GM23338 (cell line): ENCODE data around the gene MYCBPAP. TPM values are rescaled to one million over a fixed set of nuclear protein-coding genes. Genes with fewer than 3 reads are reported as not detected.

Experiments used
- ATAC-seq: fragments of 200-7000 bp; cut with Tn5 transposase; 3 replicates; pipeline ENCODE4 v1.9.1; 2020
- DNase-seq: peaks from one replicate; pipeline ENCODE4 v3.0.0-alpha.2; 2015; ENCODE audit warnings: low spot score
- H2AFZ ChIP-seq: fragments of 200-600 bp; sonication (generic); 2 replicates; pipeline ENCODE4 v1.8.0; 2016; ENCODE audit warnings: antibody characterized with exemption, mild to moderate bottlenecking, moderate library complexity
- H3F3A ChIP-seq: fragments of 200-600 bp; sonication (generic); replicated peaks from 2 replicates; pipeline ENCODE4 v1.8.0; 2017; ENCODE audit warnings: antibody characterized with exemption, mixed run types, low read depth
- H3K27ac ChIP-seq: fragments of 200-600 bp; sonication (generic); 2 replicates; pipeline ENCODE4 v1.6.1; 2016; ENCODE audit warnings: low read depth
- H3K27me3 ChIP-seq: fragments of 200-600 bp; sonication (generic); 2 replicates; pipeline ENCODE4 v1.8.0; 2016; ENCODE audit warnings: mild to moderate bottlenecking, mixed run types, moderate library complexity; ENCODE audit not compliant: insufficient read depth
- H3K36me3 ChIP-seq: fragments of 200-600 bp; sonication (generic); 2 replicates; pipeline ENCODE4 v1.8.0; 2016; ENCODE audit warnings: mild to moderate bottlenecking; ENCODE audit not compliant: insufficient read depth
- H3K4me1 ChIP-seq: fragments of 200-600 bp; sonication (generic); 2 replicates; pipeline ENCODE4 v1.8.0; 2016; ENCODE audit warnings: mild to moderate bottlenecking, moderate library complexity; ENCODE audit not compliant: insufficient read depth
- H3K4me2 ChIP-seq: fragments of 200-600 bp; sonication (generic); 2 replicates; pipeline ENCODE4 v1.7.1; 2017; ENCODE audit warnings: mixed run types
- H3K4me3 ChIP-seq: fragments of 200-600 bp; sonication (generic); 2 replicates; pipeline ENCODE4 v1.6.1; 2016; ENCODE audit warnings: mixed run types
- H3K79me2 ChIP-seq: fragments of 200-600 bp; sonication (generic); replicated peaks from 2 replicates; pipeline ENCODE4 v1.8.0; 2017; ENCODE audit warnings: mild to moderate bottlenecking; ENCODE audit not compliant: insufficient read depth
- H3K9me2 ChIP-seq: fragments of 200-600 bp; sonication (generic); 2 replicates; pipeline ENCODE4 v1.8.0; 2017; ENCODE audit not compliant: insufficient read depth
- H4K20me1 ChIP-seq: fragments of 200-600 bp; sonication (generic); replicated peaks from 2 replicates; pipeline ENCODE4 v1.8.0; 2017; ENCODE audit warnings: mild to moderate bottlenecking; ENCODE audit not compliant: insufficient read depth
- H3K27ac Mint-ChIP-seq: 2 replicates; pipeline ENCODE4 v1.8.0; 2020; ENCODE audit warnings: inconsistent platforms, mild to moderate bottlenecking, moderate library complexity, mixed read lengths
- H3K27me3 Mint-ChIP-seq: 3 replicates; pipeline ENCODE4 v1.8.0; 2022; ENCODE audit warnings: low read depth, mild to moderate bottlenecking, moderate library complexity, mixed read lengths, inconsistent platforms; ENCODE audit not compliant: insufficient read depth, poor library complexity
- H3K36me3 Mint-ChIP-seq: 3 replicates; pipeline ENCODE4 v1.8.0; 2021; ENCODE audit warnings: low read depth, mild to moderate bottlenecking, inconsistent platforms, moderate library complexity, mixed read lengths
- H3K4me1 Mint-ChIP-seq: 3 replicates; pipeline ENCODE4 v1.8.0; 2020; ENCODE audit warnings: mild to moderate bottlenecking, inconsistent platforms, mixed read lengths
- H3K4me3 Mint-ChIP-seq: 3 replicates; pipeline ENCODE4 v1.8.0; 2021; ENCODE audit warnings: moderate library complexity, mild to moderate bottlenecking, inconsistent platforms, mixed read lengths
- H3K9me3 Mint-ChIP-seq: 3 replicates; pipeline ENCODE4 v1.8.0; 2020; ENCODE audit warnings: moderate library complexity, mild to moderate bottlenecking, inconsistent platforms, mixed read lengths
- CREB1 ChIP-seq: fragments of 250-450 bp; sonication (Bioruptor Pico); IDR thresholded peaks from 2 replicates; pipeline ENCODE4 v1.5.0; 2020; ENCODE audit warnings: low read depth, mild to moderate bottlenecking, moderate library complexity
- EZH2 ChIP-seq: fragments of 200-600 bp; sonication (generic); IDR thresholded peaks from one replicate; pipeline ENCODE4 v1.8.0; 2017; ENCODE audit warnings: antibody characterized with exemption, mild to moderate bottlenecking, low read depth; ENCODE audit not compliant: unreplicated experiment
- EZH2phosphoT487 ChIP-seq: fragments of 200-600 bp; sonication (generic); IDR thresholded peaks from one replicate; pipeline ENCODE4 v1.8.1; 2018; ENCODE audit warnings: antibody characterized with exemption; ENCODE audit not compliant: unreplicated experiment
- JUNB ChIP-seq: IDR thresholded peaks from one replicate; pipeline ENCODE4 v1.6.1; 2016; ENCODE audit warnings: antibody characterized with exemption; ENCODE audit not compliant: unreplicated experiment
- NANOG ChIP-seq: IDR thresholded peaks from 2 replicates; pipeline ENCODE4 v1.6.1; 2016; ENCODE audit warnings: antibody characterized with exemption, borderline replicate concordance
- POLR2AphosphoS5 ChIP-seq: IDR thresholded peaks from 2 replicates; pipeline ENCODE4 v1.6.1; 2016; ENCODE audit warnings: antibody characterized with exemption, low read depth
- STAT1 ChIP-seq: IDR thresholded peaks from one replicate; pipeline ENCODE4 v1.6.1; 2016; ENCODE audit warnings: antibody characterized with exemption; ENCODE audit not compliant: unreplicated experiment
- ZNF114 ChIP-seq: fragments of 250-450 bp; sonication (Bioruptor Pico); IDR thresholded peaks from 2 replicates; pipeline ENCODE4 v1.5.0; 2020; ENCODE audit warnings: mild to moderate bottlenecking, moderate library complexity
- ZNF331 ChIP-seq: fragments of 250-450 bp; sonication (Bioruptor Pico); IDR thresholded peaks from 2 replicates; pipeline ENCODE4 v1.5.0; 2020; ENCODE audit warnings: low read depth, mild to moderate bottlenecking, moderate library complexity
- polyA plus RNA-seq: library from polyadenylated mRNA; unstranded; fragments of >200 nt; fragmentation: Nextera tagmentation; extraction: Ambion mirVana; gene quantifications from 2 replicates; pipeline ENCODE4 v1.2.1, GENCODE V29; 2016
- total RNA-seq: library from RNA; depleted of rRNA; stranded (reverse); fragments of >200 nt; shearing (Covaris generic); gene quantifications from 2 replicates; pipeline ENCODE4 v1.2.3, GENCODE V29; 2014
- TF ChIP-seq, protein P1 (sequence below): IDR thresholded peaks from 2 replicates; pipeline ENCODE4 v1.6.1; 2016; ENCODE audit warnings: antibody characterized with exemption
- TF ChIP-seq, protein P2 (sequence below): fragments of 250-450 bp; sonication (Bioruptor Pico); IDR thresholded peaks from 2 replicates; pipeline ENCODE4 v1.5.0; 2020; ENCODE audit warnings: mild to moderate bottlenecking, moderate library complexity
- TF ChIP-seq, protein P3 (sequence below), 2 experiments: fragments of 200-600 bp in 1 of 2; sonication (generic) in 1 of 2; conservative IDR thresholded peaks; 2 replicates each; pipeline versions ENCODE4 v1.5.1 to v1.6.1; 2016 to 2017; ENCODE audit warnings: antibody characterized with exemption in 2 of 2, low read depth in 2 of 2, mild to moderate bottlenecking in 2 of 2, moderate library complexity in 1 of 2
- TF ChIP-seq, protein P4 (sequence below): IDR thresholded peaks from one replicate; pipeline ENCODE4 v1.6.1; 2018; ENCODE audit warnings: antibody characterized with exemption; ENCODE audit not compliant: unreplicated experiment

The MYCBPAP gene
- total and polyA plus RNA-seq, 2 experiments from 2014 or later = 0.63 to 1.7 TPM

DNA sequence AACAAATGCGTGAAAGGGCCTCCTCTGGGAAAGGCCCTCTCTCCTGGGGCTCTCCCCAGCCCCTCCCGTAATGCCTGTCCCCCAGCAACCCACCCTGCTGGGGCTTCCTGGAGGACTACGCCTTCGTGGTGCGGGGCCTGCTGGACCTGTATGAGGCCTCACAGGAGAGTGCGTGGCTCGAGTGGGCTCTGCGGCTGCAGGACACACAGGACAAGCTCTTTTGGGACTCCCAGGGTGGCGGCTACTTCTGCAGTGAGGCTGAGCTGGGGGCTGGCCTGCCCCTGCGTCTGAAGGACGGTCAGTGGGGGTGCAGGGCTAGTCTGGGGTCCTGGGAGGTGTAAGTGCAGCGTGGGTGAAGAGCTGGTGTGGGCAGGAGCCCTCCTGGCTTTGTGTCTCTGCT, 43.6 kb downstream of the MYCBPAP start:
- Histone ChIP-seq H4K20me1 (no peaks in the 10 kb centered on the region), H3K27ac (no peak overlapping the region), H3K4me3 (no peak overlapping the region), H3K9me2 (no peaks in the 10 kb centered on the region), H3K36me3 (no peaks in the 10 kb centered on the region), H3F3A (no peaks in the 10 kb centered on the region), H2AFZ (no peak overlapping the region), H3K27me3 (peaks cover 3% of the 10 kb centered on the region), H3K4me2 (no peak overlapping the region), H3K79me2 (no peaks in the 10 kb centered on the region), H3K4me1 (peaks cover 9% of the 10 kb centered on the region; the same call in 1 of the 2 replicates)
- H3K4me1 Mint-ChIP-seq = peaks cover 10% of the 10 kb centered on the region; the same call in 2 of the 3 replicates
- no peak overlapping the region for H3K27ac Mint-ChIP-seq
- no peaks in the 10 kb centered on the region for H3K9me3 Mint-ChIP-seq
- H3K27me3 Mint-ChIP-seq = peaks cover 17% of the 10 kb centered on the region
- no peak for TF ChIP-seq CREB1 (CRISPR knock-in tag)
- TF ChIP-seq NANOG = no peak
- TF ChIP-seq, protein P1, sequence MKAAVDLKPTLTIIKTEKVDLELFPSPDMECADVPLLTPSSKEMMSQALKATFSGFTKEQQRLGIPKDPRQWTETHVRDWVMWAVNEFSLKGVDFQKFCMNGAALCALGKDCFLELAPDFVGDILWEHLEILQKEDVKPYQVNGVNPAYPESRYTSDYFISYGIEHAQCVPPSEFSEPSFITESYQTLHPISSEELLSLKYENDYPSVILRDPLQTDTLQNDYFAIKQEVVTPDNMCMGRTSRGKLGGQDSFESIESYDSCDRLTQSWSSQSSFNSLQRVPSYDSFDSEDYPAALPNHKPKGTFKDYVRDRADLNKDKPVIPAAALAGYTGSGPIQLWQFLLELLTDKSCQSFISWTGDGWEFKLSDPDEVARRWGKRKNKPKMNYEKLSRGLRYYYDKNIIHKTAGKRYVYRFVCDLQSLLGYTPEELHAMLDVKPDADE = no peak
- TF ChIP-seq, protein P2, sequence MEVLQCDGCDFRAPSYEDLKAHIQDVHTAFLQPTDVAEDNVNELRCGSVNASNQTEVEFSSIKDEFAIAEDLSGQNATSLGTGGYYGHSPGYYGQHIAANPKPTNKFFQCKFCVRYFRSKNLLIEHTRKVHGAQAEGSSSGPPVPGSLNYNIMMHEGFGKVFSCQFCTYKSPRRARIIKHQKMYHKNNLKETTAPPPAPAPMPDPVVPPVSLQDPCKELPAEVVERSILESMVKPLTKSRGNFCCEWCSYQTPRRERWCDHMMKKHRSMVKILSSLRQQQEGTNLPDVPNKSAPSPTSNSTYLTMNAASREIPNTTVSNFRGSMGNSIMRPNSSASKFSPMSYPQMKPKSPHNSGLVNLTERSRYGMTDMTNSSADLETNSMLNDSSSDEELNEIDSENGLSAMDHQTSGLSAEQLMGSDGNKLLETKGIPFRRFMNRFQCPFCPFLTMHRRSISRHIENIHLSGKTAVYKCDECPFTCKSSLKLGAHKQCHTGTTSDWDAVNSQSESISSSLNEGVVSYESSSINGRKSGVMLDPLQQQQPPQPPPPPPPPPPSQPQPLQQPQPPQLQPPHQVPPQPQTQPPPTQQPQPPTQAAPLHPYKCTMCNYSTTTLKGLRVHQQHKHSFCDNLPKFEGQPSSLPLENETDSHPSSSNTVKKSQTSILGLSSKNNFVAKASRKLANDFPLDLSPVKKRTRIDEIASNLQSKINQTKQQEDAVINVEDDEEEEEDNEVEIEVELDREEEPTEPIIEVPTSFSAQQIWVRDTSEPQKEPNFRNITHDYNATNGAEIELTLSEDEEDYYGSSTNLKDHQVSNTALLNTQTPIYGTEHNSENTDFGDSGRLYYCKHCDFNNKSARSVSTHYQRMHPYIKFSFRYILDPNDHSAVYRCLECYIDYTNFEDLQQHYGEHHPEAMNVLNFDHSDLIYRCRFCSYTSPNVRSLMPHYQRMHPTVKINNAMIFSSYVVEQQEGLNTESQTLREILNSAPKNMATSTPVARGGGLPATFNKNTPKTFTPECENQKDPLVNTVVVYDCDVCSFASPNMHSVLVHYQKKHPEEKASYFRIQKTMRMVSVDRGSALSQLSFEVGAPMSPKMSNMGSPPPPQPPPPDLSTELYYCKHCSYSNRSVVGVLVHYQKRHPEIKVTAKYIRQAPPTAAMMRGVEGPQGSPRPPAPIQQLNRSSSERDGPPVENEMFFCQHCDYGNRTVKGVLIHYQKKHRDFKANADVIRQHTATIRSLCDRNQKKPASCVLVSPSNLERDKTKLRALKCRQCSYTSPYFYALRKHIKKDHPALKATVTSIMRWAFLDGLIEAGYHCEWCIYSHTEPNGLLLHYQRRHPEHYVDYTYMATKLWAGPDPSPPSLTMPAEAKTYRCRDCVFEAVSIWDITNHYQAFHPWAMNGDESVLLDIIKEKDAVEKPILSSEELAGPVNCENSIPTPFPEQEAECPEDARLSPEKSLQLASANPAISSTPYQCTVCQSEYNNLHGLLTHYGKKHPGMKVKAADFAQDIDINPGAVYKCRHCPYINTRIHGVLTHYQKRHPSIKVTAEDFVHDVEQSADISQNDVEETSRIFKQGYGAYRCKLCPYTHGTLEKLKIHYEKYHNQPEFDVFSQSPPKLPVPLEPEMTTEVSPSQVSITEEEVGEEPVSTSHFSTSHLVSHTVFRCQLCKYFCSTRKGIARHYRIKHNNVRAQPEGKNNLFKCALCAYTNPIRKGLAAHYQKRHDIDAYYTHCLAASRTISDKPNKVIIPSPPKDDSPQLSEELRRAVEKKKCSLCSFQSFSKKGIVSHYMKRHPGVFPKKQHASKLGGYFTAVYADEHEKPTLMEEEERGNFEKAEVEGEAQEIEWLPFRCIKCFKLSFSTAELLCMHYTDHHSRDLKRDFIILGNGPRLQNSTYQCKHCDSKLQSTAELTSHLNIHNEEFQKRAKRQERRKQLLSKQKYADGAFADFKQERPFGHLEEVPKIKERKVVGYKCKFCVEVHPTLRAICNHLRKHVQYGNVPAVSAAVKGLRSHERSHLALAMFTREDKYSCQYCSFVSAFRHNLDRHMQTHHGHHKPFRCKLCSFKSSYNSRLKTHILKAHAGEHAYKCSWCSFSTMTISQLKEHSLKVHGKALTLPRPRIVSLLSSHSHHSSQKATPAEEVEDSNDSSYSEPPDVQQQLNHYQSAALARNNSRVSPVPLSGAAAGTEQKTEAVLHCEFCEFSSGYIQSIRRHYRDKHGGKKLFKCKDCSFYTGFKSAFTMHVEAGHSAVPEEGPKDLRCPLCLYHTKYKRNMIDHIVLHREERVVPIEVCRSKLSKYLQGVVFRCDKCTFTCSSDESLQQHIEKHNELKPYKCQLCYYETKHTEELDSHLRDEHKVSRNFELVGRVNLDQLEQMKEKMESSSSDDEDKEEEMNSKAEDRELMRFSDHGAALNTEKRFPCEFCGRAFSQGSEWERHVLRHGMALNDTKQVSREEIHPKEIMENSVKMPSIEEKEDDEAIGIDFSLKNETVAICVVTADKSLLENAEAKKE (CRISPR knock-in tag) = no peak
- TF ChIP-seq EZH2phosphoT487 = no peak
- no peak for TF ChIP-seq ZNF114
- TF ChIP-seq STAT1 = no peak
- TF ChIP-seq, protein P3, sequence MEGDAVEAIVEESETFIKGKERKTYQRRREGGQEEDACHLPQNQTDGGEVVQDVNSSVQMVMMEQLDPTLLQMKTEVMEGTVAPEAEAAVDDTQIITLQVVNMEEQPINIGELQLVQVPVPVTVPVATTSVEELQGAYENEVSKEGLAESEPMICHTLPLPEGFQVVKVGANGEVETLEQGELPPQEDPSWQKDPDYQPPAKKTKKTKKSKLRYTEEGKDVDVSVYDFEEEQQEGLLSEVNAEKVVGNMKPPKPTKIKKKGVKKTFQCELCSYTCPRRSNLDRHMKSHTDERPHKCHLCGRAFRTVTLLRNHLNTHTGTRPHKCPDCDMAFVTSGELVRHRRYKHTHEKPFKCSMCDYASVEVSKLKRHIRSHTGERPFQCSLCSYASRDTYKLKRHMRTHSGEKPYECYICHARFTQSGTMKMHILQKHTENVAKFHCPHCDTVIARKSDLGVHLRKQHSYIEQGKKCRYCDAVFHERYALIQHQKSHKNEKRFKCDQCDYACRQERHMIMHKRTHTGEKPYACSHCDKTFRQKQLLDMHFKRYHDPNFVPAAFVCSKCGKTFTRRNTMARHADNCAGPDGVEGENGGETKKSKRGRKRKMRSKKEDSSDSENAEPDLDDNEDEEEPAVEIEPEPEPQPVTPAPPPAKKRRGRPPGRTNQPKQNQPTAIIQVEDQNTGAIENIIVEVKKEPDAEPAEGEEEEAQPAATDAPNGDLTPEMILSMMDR (conservative IDR thresholded peaks at IDR 0.05; ENCODE audit: low read depth in 2 of 2) = no peak
- TF ChIP-seq, protein P4, sequence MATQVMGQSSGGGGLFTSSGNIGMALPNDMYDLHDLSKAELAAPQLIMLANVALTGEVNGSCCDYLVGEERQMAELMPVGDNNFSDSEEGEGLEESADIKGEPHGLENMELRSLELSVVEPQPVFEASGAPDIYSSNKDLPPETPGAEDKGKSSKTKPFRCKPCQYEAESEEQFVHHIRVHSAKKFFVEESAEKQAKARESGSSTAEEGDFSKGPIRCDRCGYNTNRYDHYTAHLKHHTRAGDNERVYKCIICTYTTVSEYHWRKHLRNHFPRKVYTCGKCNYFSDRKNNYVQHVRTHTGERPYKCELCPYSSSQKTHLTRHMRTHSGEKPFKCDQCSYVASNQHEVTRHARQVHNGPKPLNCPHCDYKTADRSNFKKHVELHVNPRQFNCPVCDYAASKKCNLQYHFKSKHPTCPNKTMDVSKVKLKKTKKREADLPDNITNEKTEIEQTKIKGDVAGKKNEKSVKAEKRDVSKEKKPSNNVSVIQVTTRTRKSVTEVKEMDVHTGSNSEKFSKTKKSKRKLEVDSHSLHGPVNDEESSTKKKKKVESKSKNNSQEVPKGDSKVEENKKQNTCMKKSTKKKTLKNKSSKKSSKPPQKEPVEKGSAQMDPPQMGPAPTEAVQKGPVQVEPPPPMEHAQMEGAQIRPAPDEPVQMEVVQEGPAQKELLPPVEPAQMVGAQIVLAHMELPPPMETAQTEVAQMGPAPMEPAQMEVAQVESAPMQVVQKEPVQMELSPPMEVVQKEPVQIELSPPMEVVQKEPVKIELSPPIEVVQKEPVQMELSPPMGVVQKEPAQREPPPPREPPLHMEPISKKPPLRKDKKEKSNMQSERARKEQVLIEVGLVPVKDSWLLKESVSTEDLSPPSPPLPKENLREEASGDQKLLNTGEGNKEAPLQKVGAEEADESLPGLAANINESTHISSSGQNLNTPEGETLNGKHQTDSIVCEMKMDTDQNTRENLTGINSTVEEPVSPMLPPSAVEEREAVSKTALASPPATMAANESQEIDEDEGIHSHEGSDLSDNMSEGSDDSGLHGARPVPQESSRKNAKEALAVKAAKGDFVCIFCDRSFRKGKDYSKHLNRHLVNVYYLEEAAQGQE = no peak
- TF ChIP-seq POLR2AphosphoS5 = no peak
- no peak for TF ChIP-seq JUNB
- no peak for TF ChIP-seq EZH2
- no peak for TF ChIP-seq ZNF331 (CRISPR knock-in tag)
- no peaks in the 10 kb centered on the region; the same call in 2 of the 3 replicates for H3K36me3 Mint-ChIP-seq
- no peak for ATAC-seq
- no peak for DNase-seq
- no peak overlapping the region for H3K4me3 Mint-ChIP-seq
